Renal cortex interstitium (tissue), 11 donors: Measurements from ENCODE around the gene EPG5. TPM values are rescaled to one million over a fixed set of nuclear protein-coding genes. Genes with fewer than 3 reads are reported as not detected.
A peak's percentile ranks its signal among the peaks of the same experiment; 100 is the strongest.
"Not testable (repeated sequence)": the region's sequence is repeated elsewhere in the genome, so short reads cannot be mapped to it uniquely, and the experiment has no call there.

Experiments
- DNase-seq, 11 donors: peaks; one replicate each; pipeline ENCODE4 v3.0.0-alpha.2; 2013; ENCODE audit warnings: low read depth in 9 of 11, low spot score in 4 of 11; ENCODE audit errors: extremely low read depth in 1 of 11
- polyA plus RNA-seq, 3 donors: library from polyadenylated mRNA; unstranded; fragments of 120-200 nt; gene quantifications; one replicate each; pipeline ENCODE4 v1.2.1, GENCODE V29; 2013; ENCODE audit not compliant: insufficient read length in 3 of 3

The EPG5 gene
- polyA plus RNA-seq, 3 donors = 17.7 to 30.8 (median 24.0) TPM

GRCh38 chr18:45829855-45830254 is 137.3 kb downstream of the EPG5 start:
- DNase-seq = peak in 1 of 11 donors; percentile 42

- DNase-seq = no peak
Measured at GRCh38 chr18:45828917-45829811, 138.0 kb downstream of the EPG5 start.

- not testable (repeated sequence) for DNase-seq
Measured at GRCh38 chr18:45826716-45827115, 140.4 kb downstream of the EPG5 start.

DNA sequence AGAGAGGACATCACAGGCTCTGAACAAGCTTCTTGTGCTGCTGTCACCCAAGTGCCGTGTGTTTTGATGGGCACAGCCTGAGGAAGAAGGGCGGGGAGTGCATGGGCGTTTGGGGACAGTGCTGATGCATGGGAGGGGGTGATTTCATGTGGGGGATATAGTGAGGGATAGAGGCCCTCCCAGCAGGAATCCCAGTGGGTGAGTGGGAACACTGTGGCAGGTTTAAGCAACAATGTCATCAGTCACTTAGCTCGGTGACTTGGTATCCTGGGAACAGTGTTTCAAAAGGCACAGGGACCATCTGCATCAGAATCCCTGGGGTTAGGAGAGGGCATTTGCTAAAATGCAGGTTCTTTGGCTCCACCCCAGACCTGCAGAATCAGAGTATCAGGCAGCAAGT is 141.0 kb downstream of the EPG5 start:
- DNase-seq = no peak

GRCh38 chr18:45825258-45826044 is 141.7 kb downstream of the EPG5 start, which contains the start of gene SIGLEC15:
Gene SIGLEC15 (plus strand): TSS chr18:45825675. CDS start chr18:45825729, 54 bp downstream.
- DNase-seq = no peak

DNA sequence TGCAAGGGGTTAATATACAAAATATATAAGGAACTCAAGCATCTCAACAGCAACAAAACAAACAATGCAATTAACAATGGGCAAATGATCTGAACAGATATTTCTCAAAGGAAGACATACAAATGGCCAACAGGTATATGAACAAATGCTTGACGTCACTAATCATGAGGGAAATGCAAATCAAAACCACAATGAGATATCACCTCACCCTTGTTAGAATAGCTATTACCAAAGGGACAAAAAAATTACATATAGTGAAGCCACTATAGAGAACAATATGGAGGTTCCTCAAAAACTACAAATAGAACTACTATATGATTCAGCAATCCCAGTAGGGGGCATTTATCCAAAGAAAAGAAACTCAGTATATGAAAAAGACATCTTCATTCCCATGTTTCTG is 145.4 kb downstream of the EPG5 start:
- no peak for DNase-seq

DNA sequence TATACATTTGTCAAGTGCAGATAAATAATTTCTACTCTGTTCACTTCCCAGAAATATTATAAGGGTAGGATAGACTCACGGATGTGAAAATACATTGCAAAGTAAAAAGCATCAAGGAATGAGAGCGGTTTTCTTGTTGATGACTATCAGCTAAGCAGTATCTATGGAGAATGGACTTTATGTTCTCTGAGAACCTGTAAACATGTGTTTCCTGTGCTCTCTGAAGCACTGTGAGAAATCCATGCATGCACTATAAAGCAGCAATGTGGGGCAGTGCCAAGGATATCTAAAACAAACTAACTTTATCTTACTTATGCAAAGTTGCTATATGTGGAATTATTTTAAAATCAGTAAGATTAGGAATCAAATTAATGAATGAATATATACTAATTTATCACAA is 146.1 kb downstream of the EPG5 start:
- no peak for DNase-seq

DNA sequence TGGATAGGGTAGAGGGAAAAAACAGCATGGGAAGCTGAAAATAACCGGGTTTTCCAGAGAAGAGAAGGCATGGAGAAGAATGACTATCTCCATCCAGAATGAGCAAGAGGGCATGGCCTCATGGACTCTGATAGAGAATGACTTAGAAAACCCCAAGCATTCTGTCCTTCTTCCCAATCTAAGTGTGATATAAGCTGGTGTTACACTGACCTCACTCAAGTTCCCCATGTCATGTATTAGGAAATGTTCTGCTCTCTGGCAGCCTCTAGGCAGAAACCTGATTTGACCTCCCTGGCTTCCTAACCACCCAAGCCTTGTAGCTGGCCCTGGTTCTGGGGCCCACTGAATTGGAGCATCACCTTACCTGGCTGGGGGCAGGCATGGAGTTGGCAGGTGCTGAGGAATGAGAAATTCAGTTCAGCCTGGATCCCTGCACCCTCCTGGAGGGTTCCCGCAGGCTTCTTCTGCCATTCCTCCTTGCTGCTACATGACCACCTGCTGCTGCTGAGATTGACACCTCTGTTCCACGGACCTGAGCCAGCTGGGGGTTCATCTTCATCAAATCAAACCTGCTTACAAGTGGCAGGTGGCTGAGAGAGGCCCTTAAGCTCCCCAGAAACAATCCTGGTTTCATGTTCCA is 146.9 kb downstream of the EPG5 start:
- DNase-seq = no peak

DNA sequence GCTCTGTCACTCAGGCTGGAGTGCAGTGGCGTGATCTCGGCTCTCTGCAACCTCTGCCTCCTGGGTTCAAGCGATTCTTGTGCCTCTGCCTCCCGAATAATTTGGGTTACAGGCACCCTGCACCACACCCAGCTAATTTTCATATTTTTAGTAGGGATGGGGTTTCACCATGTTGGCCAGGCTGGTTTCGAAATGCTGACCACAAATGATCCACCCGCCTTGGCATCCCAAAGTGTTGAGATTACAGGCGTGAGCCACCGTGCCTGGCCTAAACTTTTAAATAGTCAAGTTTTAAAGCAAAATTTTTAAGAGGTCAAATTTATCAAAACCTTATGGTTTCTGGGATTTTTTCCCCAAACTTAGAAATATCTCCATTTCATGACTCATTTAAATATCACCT is 148.4 kb downstream of the EPG5 start:
- DNase-seq = not testable (repeated sequence)

DNA sequence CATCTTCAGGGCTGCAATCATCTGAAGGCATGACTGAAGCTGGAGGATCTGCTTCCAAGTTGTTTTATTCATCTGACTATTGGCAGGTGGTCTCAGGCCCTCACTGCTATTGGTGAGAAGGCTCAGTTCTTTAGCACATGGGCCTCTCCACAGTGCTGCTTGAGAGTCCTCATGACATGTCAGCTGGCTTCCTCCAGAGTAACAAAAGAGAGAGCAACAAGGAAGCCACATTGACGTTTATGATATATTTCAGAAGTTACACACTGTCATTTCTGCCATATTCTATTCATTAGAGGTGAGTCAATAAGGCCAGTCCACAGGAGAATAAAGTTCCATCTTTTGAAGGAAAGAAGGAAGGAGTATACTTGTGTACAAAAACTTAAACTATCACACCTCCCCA is 149.6 kb downstream of the EPG5 start:
- DNase-seq = no peak

DNA sequence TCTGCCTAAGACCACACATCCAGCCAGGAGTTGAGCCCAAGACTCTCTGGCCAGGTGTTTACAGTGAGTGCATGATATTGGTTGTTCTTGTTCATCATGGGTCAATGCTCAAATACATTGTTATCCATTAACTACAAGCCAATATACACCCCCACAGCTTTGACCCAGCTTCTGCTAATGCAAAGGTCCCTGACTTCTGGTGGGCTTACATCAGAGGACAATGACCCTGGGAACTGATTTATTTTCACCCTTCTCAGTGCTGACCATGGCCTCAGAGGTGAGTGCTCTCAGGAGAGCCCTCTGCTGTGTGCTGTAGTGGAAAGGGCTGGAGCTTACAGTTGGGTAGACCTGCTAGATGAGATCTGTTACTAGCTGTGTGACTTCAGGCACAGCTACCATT is 152.4 kb downstream of the EPG5 start:
- not testable (repeated sequence) for DNase-seq

DNA sequence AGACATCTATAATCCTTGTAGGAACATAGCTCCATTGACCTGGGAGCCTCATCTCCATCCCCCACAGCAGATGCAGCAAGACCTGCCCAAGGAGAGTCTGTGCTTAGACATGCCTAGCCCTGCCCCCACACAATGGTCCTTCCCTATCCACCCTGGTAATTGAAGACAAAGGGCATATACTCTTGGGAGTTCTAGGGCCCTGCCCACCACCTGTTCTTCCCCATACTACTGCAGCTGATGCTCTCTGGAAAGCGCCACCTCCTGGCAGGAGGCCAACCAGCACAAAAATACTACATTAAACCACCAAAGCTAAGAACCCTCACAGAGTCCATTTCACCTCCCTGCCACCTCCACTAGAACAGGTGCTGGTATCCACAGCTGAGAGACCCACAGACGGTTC is 160.0 kb downstream of the EPG5 start:
- not testable (repeated sequence) for DNase-seq

DNA sequence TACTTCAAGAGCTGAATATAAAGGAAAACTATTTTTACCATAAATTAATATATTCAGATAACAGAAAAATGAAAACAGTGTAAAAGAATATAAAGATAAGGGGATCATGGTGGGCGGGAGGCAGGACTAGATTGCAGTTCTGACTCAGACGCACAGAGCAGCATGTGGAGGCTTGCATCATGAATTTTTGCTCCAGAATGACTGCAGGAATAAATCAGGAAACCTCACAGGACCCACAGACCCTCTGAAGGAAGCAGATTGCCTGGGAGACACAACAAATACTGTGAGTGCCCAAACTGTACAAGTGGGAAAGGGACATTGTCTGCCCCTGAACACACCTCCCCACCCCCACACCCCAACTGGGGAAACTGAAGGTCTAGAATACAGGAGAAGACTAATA is 160.9 kb downstream of the EPG5 start:
- DNase-seq = no peak

- DNase-seq = no peak
Measured at GRCh38 chr18:45805551-45805950, 161.6 kb downstream of the EPG5 start.

DNA sequence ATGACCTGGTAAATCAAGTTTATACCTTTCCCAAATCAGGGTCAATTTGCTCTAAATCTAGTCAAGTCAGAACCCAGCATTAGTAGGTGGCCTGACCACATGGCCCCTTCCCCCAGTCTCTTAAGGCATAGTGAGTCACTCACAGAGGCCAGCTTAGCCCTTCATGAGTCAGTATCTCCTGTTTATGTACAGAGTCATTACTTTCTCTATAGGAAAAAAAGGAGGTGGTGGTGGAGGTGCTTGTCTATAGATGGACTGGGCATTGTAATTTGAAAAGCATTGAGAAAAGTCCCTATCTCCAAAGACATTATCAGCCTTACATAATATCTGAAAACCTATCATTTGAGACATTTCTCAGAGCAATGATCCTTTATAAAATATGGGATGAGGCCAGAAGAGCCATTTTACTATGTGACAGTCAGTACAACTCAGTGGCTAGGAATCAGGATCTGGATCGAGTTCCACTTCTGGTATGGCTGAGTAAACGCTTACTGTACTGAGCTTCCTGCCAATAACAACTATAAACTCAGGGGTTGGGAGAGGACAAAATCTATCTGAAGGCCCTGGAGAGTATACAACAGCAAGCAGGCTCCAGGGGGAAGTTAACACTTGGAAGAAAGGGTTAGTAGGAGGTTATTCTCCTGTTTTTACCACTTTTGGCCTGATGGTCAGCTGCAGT is 164.2 kb downstream of the EPG5 start:
- no peak for DNase-seq

- no peak for DNase-seq
Measured at GRCh38 chr18:45801416-45802004, 165.6 kb downstream of the EPG5 start.
